DMS153 (cell line): ENCODE measurements around the gene BDH1.

Experiments used
- DNase-seq: peaks from one replicate; lab custom pipeline; 2025; lab: John Stamatoyannopoulos, UW

The BDH1 gene

DNA sequence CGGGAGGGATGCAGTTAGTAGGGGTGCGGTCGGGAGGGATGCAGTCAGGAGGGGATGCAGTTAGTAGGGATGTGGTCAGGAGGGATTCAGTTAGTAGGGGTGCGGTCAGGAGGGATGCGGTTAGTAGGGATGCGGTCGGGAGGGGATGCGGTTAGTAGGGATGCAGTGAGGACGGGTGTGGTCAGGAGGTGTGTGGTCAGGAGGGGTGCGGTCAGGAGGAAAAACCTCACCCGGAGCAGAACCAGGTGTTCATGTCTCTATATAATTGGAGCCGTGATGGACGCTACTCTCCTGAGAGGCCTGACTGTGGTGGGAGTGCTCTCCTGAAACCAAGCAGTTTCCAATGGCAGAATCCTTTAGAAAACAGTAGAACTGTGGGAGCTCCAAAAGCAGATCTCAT is 95.8 kb downstream of the BDH1 start:
- DNase-seq, result no peak
